MM.1S (cell line): ENCODE results near the gene DDX3X.

Experiments
- EZH2 ChIP-seq: fragments of 300-600 bp; sonication (generic); optimal IDR thresholded peaks from 2 replicates; pipeline ENCODE3; 2017; ENCODE audit warnings: low read depth, mild to moderate bottlenecking, antibody characterized with exemption, low read length, mixed read lengths
- EZH2phosphoT487 ChIP-seq: fragments of 300-600 bp; sonication (generic); IDR thresholded peaks from 2 replicates; pipeline ENCODE4 v1.6.1; 2018; ENCODE audit warnings: antibody characterized with exemption, low read length
- TF ChIP-seq, protein P1 (sequence below): fragments of 300-600 bp; sonication (generic); IDR thresholded peaks from 2 replicates; pipeline ENCODE4 v1.5.1; 2016; ENCODE audit warnings: antibody characterized with exemption, low read length, mixed read lengths

- TF ChIP-seq, protein P1, sequence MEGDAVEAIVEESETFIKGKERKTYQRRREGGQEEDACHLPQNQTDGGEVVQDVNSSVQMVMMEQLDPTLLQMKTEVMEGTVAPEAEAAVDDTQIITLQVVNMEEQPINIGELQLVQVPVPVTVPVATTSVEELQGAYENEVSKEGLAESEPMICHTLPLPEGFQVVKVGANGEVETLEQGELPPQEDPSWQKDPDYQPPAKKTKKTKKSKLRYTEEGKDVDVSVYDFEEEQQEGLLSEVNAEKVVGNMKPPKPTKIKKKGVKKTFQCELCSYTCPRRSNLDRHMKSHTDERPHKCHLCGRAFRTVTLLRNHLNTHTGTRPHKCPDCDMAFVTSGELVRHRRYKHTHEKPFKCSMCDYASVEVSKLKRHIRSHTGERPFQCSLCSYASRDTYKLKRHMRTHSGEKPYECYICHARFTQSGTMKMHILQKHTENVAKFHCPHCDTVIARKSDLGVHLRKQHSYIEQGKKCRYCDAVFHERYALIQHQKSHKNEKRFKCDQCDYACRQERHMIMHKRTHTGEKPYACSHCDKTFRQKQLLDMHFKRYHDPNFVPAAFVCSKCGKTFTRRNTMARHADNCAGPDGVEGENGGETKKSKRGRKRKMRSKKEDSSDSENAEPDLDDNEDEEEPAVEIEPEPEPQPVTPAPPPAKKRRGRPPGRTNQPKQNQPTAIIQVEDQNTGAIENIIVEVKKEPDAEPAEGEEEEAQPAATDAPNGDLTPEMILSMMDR, result no peak
- TF ChIP-seq EZH2phosphoT487, result no peak
- no peak for TF ChIP-seq EZH2
These were observed 2.0 kb downstream of the DDX3X start for GRCh38 chrX:41335958-41336331.
